ENCODE measurements around the gene HSP90AB1. TPM values are rescaled to one million over a fixed set of nuclear protein-coding genes. Genes with fewer than 3 reads are reported as not detected.

HSP90AB1 gene
- total and polyA plus RNA-seq, 2 of the 8 experiments (the other 6 are each of a cell fraction or from before 2014, with no cell fraction given), result 1,564 to 2,297 TPM

DNA sequence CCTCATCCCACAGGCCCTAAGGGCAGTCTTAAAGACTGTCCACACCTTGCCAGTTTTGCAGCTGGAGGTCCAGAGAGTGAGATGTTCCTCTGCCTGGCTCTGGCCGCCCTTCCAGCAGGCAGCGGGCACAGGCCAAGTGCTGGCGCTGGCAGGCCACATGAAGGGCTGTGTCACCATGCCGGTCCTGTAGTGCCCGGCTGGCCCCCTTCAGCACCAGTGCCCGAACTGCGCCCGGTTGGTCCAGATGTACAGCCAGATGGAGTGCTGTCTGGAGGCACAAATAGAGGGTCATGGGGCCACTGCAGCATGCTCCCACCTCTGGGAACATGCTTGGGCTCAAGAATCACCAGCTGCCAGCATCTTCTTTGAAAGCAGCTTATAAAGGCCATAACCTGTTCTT, 14.7 kb downstream of the HSP90AB1 start:
- Histone ChIP-seq H2BK120ac (replicated peaks; ENCODE audit: low read depth, low read length) (no peak overlapping the region), H2BK5ac (ENCODE audit: low read depth, low read length) (no peak overlapping the region), H3K56ac (replicated peaks; ENCODE audit: insufficient read length, low read depth, low read length) (no peak overlapping the region), H3K14ac (ENCODE audit: insufficient read length) (no peak overlapping the region), H3K23ac (ENCODE audit: insufficient read length) (no peak overlapping the region), H3K79me2 (ENCODE audit: control insufficient read depth in 1 of 2, insufficient read depth in 2 of 2, low read length in 2 of 2) (peaks cover 0 to 11% of the 10 kb centered on the region in 2 experiments; a peak in 1 of 4 replicates), H2BK20ac (ENCODE audit: low read length) (no peak overlapping the region), H3K79me1 (ENCODE audit: low read depth, low read length) (peaks cover 7% of the 10 kb centered on the region; the same call in 1 of the 2 replicates), H3K9me3 (ENCODE audit: insufficient read depth in 2 of 2, low read depth in 1 of 2, low read length in 1 of 2) (no peaks in the 10 kb centered on the region), H3K18ac (ENCODE audit: extremely low read depth, low read length) (no peak overlapping the region), H3K4me3 (ENCODE audit: extremely low read depth in 1 of 4, insufficient read depth in 2 of 4, low read depth in 3 of 4, low read length in 4 of 4) (no peak overlapping the region), H4K5ac (ENCODE audit: insufficient read length, low read depth, low read length) (no peak overlapping the region), H4K8ac (ENCODE audit: extremely low read depth, insufficient read depth, low read length) (no peak overlapping the region), H3K27me3 (replicated peaks in 1 of 4; ENCODE audit: control insufficient read depth in 3 of 4, extremely low read depth in 1 of 4, insufficient read depth in 3 of 4, low read length in 3 of 4) (no peaks in the 10 kb centered on the region; a peak in 1 of 7 replicates), H3K9ac (replicated peaks in 1 of 4; ENCODE audit: extremely low read depth in 1 of 4, low read depth in 3 of 4, low read length in 3 of 4) (no peak overlapping the region; a peak in 1 of 7 replicates), H3K36me3 (ENCODE audit: control insufficient read depth in 2 of 4, insufficient read depth in 4 of 4, low read length in 3 of 4) (peaks cover 3 to 10% (median 7%) of the 10 kb centered on the region in 4 experiments; a peak in 4 of 8 replicates), H2AK5ac (ENCODE audit: low read depth, low read length) (no peak overlapping the region), H4K20me1 (replicated peaks in 1 of 2; ENCODE audit: control insufficient read depth in 1 of 2, insufficient read depth in 2 of 2, low read length in 2 of 2) (peaks cover 1 to 5% of the 10 kb centered on the region in 2 experiments), H3K4ac (replicated peaks; ENCODE audit: insufficient read length, low read depth, low read length) (no peak overlapping the region), H3K4me1 (replicated peaks in 1 of 4; ENCODE audit: control insufficient read depth in 3 of 4, insufficient read depth in 4 of 4, low read length in 3 of 4) (peaks cover 6 to 35% (median 16%) of the 10 kb centered on the region in 4 experiments), H2AFZ (ENCODE audit: low read length) (no peak overlapping the region), H2BK15ac (ENCODE audit: low read length) (no peak overlapping the region), H3K4me2 (ENCODE audit: insufficient read depth in 1 of 2, low read depth in 2 of 2, low read length in 2 of 2) (no peak overlapping the region), H3K23me2 (ENCODE audit: low read depth, low read length) (peaks cover 12% of the 10 kb centered on the region), H4K91ac (replicated peaks; ENCODE audit: insufficient read length, low read length) (no peak overlapping the region), H2BK12ac (ENCODE audit: low read depth, low read length) (no peak overlapping the region), H3K27ac (ENCODE audit: low read depth, low read length) (no peak overlapping the region)
- 96% methylated on average over 8 of the region's 8 CpGs; no CpG with 5 or more reads in 1 of the 2 experiments for WGBS, 2 experiments (ENCODE audit: extremely low coverage in 1 of 2, insufficient coverage in 1 of 2, insufficient read length in 1 of 2, insufficient replicate concordance in 2 of 2, low coverage in 1 of 2, low lambda C conversion rate in 2 of 2, missing lambda C conversion rate in 1 of 2)
- DNase-seq (ENCODE audit: low read depth in 1 of 2, low spot score in 2 of 2) (no peak), FAIRE-seq (no peak)
- ChIA-PET POLR2A (ENCODE audit: partially characterized antibody) (interaction anchor here (0.6 to 15.1 kb wide), 7 partner anchors 8 to 675 kb away, joined by 3 to 581 read pairs (median 5); partner anchors contain the start of genes HSP90AB1, SLC35B2 and TMEM151B), CTCF (ENCODE audit: partially characterized antibody) (interaction anchor here (0.6 to 19.0 kb wide), 13 partner anchors 8 to 165 kb away, joined by 3 to 330 read pairs (median 4); partner anchors contain the start of genes AARS2 and HSP90AB1)
- TF ChIP-seq EGR1 (IDR thresholded peaks at IDR 0.05; ENCODE audit: borderline replicate concordance, low read depth, low read length) (no peak), ZNF274 (IDR thresholded peaks at IDR 0.05; ENCODE audit: borderline replicate concordance, extremely low read depth, low read length) (no peak), SP4 (IDR thresholded peaks at IDR 0.05; ENCODE audit: low read length) (no peak), JUN (IDR thresholded peaks at IDR 0.05; ENCODE audit: low read depth, low read length) (no peak), KDM1A (IDR thresholded peaks at IDR 0.05; ENCODE audit: borderline replicate concordance, low read length) (no peak), POU5F1 (IDR thresholded peaks at IDR 0.05; ENCODE audit: low read depth, low read length) (no peak), EP300 (IDR thresholded peaks at IDR 0.05; ENCODE audit: borderline replicate concordance in 1 of 2, low read depth in 2 of 2, low read length in 2 of 2) (no peak), SP2 (IDR thresholded peaks at IDR 0.05; ENCODE audit: low read length) (no peak), TAF7 (optimal IDR thresholded peaks at IDR 0.05; ENCODE audit: borderline replicate concordance, low read depth, low read length) (no peak), TCF12 (IDR thresholded peaks at IDR 0.05; ENCODE audit: low read depth, low read length) (no peak), CHD2 (IDR thresholded peaks at IDR 0.05; ENCODE audit: low read length) (no peak), HDAC2 (IDR thresholded peaks at IDR 0.05; ENCODE audit: borderline replicate concordance in 1 of 2, low read depth in 2 of 2, low read length in 2 of 2) (no peak)
- TF ChIP-seq, protein P1, sequence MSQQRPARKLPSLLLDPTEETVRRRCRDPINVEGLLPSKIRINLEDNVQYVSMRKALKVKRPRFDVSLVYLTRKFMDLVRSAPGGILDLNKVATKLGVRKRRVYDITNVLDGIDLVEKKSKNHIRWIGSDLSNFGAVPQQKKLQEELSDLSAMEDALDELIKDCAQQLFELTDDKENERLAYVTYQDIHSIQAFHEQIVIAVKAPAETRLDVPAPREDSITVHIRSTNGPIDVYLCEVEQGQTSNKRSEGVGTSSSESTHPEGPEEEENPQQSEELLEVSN (IDR thresholded peaks at IDR 0.05), result no peak
